DND-41 (cell line): Measurements from ENCODE around the gene MYG1.

Source experiments
- CTCF ChIP-seq: IDR thresholded peaks from 2 replicates; pipeline ENCODE4 v1.5.1; 2012; ENCODE audit warnings: borderline replicate concordance, low read length, moderate library complexity, mild to moderate bottlenecking; ENCODE audit not compliant: poor library complexity, severe bottlenecking; ENCODE audit errors: extremely low read depth
- EZH2 ChIP-seq: IDR thresholded peaks from 3 replicates; pipeline ENCODE4 v1.6.1; 2012; ENCODE audit warnings: borderline replicate concordance, low read depth, mild to moderate bottlenecking, moderate library complexity, low read length, inconsistent platforms; ENCODE audit not compliant: severe bottlenecking

- TF ChIP-seq EZH2: no peak
- peak; percentile 35 for TF ChIP-seq CTCF
Observed at GRCh38 chr12:53327435-53328042, 28.0 kb downstream of the MYG1 start.
